GM23338 (cell line): Measurements from ENCODE around the gene TMEM269.

Source experiments
- CTCF ChIP-seq, 2 experiments: fragments of 200-600 bp in 1 of 2; sonication (generic) in 1 of 2; conservative IDR thresholded peaks; 2 replicates each; pipeline versions ENCODE4 v1.5.1 to v1.6.1; 2016 to 2017; ENCODE audit warnings: antibody characterized with exemption in 2 of 2, low read depth in 2 of 2, mild to moderate bottlenecking in 2 of 2, moderate library complexity in 1 of 2
- EZH2 ChIP-seq: fragments of 200-600 bp; sonication (generic); IDR thresholded peaks from one replicate; pipeline ENCODE4 v1.8.0; 2017; ENCODE audit warnings: antibody characterized with exemption, mild to moderate bottlenecking, low read depth; ENCODE audit not compliant: unreplicated experiment
- POLR2AphosphoS5 ChIP-seq: IDR thresholded peaks from 2 replicates; pipeline ENCODE4 v1.6.1; 2016; ENCODE audit warnings: antibody characterized with exemption, low read depth

- TF ChIP-seq EZH2 (no peak), CTCF (conservative IDR thresholded peaks at IDR 0.05; ENCODE audit: low read depth in 2 of 2) (no peak), POLR2AphosphoS5 (no peak)
Measured at GRCh38 chr1:42738678-42739226, 46.0 kb upstream of the TMEM269 start.
